NOMO-1 treated with DMSO at 0.1 percent for 48 hours (cell line): ENCODE measurements around the gene SMAD3.
"Not testable (repeated sequence)": the region's sequence is repeated elsewhere in the genome, so short reads cannot be mapped to it uniquely, and the experiment has no call there.

Experiments
- DNase-seq: peaks from one replicate; lab custom pipeline; 2025; ENCODE audit not compliant: unreplicated experiment; lab: John Stamatoyannopoulos, UW

The SMAD3 gene

DNA sequence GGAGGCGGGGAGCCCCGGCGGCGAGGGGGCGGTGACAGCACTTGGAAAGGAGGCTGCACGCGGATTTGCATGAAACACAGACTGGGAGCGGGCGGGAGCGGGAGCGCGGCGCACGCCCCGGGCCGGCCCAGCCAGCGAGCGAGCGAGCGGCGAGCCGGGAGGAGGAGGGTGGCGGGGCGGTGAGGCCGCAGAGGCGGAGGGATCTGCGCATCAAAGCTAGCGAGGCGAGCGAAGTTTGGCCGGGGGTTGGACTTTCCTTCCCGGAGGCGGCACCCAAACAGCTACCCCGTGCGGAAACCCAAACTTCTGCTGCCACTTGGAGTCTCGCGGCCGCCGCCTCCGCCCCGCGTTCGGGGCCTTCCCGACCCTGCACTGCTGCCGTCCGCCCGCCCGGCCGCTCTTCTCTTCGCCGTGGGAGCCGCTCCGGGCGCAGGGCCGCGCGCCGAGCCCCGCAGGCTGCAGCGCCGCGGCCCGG is at the start of gene SMAD3:
Gene SMAD3, plus strand, starts transcription at position 72 of the 475 bp plus-strand sequence. CDS start 553 bp downstream, outside the sequence.
- peak; percentile 87 for DNase-seq

DNA sequence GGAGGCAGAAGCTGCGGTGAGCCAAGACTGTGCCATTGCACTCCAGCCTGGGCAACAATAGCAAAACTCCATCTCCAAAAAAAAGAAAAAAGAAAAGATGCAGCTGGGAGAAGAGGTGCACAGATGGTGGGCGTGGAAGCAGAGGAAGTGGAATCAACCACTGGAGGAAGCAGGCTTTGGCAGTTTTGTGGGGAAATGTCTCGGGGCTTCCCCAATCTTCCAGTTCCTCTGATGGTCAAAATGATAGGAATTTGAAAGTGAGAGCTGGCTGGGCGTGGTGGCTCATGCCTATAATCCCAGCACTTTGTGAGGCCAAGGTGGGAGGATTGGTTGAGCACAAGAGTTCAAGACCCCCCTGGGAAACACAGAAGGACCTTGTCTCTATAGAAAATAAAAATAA is 48.1 kb upstream of the SMAD3 start:
- DNase-seq: peak; percentile 21

DNA sequence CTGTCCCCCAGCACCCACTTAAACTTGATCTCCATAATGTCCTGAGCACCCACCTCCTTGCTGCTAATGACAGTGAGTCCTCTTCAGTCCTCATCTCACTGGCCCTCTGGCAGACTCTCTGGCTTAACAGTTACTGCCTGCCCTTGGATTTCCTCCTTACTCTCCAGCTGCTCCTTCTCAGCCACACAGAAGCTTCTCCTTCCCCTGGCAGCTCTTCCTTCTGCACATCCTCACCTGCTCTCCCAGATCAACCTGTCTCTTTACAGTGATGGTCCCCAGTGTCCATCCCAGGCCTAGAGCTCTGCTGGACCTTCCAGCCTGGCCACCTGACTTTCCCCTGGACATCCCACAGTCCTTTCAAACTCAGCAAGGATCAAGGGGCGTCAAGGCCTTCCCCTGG is 47.4 kb upstream of the SMAD3 start:
- no peak for DNase-seq

DNA sequence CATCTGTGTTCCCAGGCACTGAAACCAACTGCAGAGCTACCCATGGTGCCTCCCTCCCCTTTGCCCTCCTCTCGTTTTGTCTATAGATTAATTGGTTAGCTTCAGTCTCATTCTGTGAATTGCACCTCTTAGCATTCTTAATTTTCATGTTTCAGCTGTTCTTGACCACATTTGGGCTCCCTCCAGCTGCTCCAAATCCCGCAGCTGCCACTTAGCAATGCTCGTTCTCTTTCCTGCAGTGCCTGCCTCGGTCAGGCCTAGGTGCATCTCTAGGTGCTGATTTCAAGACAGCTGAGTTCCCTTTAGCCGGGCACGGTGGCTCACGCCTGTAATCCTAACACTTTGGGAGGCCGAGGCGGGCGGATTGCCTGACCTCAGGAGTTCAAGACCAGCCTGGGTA is 47.0 kb upstream of the SMAD3 start:
- no peak for DNase-seq

DNA sequence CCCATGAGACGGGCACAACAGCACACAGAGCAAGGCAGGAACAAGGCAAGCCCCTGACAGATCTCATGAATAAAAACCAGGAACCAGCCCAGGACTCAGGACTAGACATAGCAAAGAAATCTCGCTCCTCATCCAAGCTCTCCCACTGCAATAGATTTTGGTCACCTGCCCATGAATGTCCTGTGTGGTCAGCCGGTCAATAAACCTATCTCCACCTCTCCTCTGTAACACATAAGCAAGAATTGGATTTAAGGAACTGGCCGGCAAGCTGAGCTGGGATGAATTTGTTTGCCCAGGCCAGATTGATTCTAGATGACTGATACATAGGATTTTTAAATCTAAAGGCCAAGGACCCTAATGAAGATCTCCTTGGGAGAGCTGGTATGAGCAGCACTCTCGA is 46.3 kb upstream of the SMAD3 start:
- no peak for DNase-seq

DNA sequence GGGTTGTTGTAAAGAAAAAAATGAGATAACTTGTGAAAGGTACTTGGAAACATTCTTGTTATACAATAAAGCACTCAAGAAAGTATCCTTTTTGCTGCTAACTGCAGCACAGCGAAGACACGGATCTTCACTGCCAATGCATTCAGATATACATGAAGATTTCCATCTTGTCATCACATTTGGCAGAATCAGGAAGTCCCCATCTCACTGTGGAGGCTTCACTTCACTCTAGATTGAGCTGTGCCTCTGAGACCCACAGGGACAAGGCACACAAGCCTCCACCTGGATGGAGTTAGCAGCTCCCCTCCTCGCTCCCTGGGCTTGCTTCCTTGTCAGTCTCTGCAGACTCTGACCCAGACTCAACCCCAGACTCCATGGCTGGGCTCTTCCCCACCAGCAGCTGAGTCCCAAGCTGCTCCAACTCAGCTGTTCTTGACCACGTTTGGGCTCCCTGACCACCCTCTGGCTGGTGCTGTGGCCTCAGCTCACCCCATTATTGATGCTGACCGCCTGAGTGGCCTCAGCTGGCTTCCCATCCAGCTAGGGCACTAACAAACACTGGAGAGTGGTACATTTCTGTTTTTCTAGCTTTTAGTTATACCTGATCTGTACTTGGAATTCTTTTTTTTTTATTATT is 45.4 kb upstream of the SMAD3 start:
- peak; percentile 14 for DNase-seq

DNA sequence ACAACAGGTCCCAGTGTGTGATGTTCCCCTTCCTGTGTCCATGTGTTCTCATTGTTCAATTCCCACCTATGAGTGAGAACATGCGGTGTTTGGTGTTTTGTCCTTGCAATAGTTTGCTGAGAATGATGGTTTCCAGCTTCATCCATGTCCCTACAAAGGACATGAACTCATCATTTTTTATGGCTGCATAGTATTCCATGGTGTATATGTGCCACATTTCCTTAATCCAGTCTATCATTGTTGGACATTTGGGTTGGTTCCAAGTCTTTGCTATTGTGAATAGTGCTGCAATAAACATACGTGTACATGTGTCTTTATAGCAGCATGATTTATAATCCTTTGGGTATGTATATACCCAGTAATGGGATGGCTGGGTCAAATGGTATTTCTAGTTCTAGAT is 44.7 kb upstream of the SMAD3 start:
- not testable (repeated sequence) for DNase-seq

DNA sequence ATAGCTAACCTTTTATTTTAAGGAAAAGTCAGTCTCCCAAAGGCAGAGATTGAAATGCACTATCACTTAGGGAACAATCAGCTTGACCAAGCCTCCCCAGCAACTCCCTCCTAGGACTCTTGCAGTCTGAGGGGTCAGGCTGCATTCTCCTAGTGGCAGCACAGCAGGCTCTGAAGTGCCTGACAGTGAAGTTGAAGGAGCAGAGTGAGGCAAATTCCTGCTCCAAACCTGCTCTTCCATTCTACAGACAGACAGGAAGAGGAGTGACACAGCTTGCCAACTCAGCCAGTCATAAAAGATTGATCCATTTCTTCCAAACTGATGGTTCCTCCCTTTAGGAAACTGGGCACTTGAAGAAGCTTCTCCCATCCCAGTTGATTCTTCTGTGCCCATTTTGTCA is 43.9 kb upstream of the SMAD3 start:
- DNase-seq: no peak

DNA sequence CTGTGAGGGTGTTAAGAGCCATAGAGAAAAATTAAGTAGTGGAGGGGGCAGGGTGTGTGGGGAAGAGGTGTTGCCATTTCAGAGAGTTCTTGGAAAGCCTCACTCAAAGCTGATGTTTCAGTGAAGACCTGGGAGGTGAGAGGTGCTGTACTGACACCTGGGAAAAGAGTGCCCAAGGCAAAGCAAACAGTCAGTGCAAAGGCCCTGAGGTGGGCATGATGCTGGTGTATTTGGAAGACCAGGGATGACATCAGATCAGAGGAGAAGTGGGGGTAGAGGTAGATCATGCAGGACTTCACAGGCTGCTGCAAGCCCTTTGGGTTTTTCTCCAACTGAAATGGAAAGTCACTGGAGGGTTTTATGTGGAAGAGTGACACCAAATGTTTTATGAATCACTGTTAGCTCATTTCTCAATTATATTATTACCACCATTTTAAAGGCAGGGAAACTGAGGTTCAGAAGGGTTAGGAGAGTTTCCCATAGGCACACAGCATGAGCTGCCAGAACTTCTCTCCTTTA is 42.8 kb upstream of the SMAD3 start:
- DNase-seq: no peak

DNA sequence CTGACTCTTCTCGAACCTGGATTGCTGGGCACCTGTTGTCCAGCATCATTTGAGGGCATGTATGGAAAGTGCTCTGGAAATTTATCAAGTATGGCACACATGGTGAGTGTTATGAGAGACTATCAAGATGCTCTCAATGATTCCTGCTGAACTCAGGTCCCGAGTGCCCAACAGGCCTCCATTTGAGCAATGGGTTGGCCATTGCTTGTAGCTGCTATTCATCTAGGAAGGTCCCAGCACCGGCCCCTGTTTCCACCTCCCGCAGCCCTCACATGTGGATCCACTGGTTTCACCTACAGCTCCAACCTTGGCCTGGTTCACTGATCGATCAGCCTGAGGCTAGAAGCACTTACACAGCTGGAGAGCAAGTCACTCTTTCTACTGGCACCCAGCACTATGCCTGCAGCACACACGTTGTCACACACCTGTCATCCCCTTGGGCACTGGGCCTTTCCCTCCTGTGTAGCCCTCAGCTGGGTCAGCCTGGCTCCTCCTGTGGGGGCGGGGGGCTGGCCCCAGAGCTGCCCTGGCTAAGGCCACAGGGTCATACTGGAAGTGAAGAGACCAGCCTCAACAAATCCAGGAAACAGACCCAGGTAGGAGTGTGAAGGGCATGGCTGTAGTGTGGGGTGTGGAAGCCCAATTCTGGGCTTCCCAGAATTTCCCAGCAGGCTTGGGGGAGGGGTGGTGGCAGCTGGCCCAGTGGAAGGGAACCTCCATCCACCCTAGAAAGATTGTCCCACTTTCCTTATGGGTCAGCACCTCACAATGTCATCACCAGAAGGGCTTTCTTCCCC is 41.7 kb upstream of the SMAD3 start:
- no peak for DNase-seq

DNA sequence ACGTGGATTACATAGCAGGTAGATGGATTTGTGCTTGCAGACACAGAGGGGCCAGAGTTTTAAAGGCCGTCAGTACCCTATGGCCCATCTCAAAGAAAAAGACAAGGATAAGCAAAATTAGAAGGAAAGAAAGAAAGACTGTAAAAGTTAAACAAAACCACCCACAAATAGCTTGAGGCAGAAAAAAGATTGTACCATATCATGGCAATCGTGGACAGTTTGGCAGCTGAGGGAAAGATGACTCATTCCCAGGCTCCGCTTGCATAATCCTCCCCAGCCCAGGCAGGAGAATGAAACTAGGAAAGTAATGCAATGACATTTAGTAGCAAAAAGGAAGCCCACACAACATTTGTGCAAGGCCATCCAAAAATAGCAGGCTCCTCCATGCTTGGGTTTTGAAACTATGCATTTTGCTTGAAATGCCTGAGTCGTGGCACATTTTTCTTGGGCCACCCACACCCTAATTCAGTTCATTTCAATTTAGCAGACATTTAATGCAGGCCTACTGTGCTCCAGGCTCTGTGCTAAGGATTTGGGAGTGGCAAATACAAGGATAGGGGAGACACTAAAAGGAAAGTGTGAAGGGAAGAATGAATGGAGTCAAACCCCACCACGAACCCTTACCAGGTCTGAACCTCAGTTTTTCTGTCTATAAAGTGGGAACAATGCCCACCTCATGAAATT is 40.9 kb upstream of the SMAD3 start:
- DNase-seq: peak; percentile 96

DNA sequence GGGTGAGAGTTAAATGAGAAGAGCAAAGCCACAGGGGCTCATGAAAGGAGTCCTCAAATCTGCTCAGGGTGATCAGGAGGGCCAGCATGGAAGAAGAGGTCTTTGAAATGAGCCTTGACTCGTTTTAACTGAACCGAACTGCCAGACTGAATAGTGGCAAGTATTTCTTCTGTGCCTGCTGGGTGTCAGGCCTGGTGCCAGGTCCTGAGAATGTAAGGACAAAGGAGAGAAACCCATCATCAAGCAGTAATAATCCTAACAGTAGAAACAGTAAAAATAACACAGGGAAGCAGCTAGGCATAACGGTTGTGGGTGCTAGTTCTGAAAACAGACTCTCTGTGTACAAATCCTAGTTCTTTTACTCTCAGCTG is 40.4 kb upstream of the SMAD3 start:
- DNase-seq: no peak

DNA sequence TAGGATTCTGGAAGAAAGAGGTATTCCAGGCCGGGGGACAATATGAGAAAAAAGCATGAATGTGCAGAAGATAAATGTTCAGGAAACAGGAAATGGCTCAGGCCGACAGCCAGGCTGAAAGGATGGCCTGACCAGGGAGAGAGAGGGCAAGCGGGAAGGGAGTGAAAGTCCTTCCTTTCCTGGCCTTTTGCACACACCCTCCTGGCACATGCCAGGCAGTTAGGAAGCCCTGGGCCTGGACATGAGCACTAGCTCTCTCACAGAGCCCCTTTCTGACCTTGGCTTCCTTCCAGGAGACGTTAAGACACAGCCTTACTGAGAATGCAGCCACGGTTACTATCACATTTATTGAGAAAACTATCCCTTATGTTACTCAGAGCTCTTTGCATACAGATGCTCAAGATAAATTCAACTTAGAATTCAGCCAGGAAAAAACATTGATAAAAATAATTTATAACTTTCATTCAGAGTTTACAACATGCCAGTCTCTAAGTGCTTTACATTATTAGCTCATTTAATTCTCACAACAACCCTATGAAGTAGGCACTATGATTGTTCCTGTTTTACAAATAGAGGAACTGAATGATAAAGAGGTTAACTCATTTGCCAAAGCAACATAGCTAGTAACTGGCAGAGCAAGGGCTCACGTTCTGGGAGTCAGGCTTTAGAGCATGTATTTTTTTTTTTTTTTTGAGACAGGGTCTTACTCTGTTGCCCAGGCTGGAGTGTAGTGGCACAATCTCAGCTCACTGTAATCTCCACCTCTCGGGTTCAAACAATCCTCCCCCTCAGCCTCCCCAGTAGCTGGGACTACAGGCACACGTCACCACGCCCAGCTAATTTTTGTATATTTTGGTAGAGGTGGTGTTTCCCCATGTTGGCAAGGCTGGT is 39.4 kb upstream of the SMAD3 start:
- DNase-seq: peak; percentile 61

DNA sequence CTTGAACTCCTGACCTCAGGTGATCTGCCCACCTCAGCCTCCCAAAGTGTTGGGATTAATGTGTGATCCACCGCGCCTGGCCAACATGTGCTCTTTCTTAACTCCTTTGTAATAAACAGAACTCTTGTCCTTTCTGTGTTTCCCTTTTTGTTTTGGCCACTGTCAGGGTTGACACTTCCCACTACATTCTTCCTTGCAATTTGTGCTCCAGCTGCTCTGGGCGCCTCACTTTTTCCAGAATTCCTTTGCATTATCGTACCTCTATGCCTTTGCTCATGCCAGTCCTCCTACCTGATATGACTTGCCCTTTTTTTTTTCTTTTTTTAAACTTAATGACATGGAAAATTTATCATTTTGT is 38.8 kb upstream of the SMAD3 start:
- DNase-seq: peak; percentile 25

DNA sequence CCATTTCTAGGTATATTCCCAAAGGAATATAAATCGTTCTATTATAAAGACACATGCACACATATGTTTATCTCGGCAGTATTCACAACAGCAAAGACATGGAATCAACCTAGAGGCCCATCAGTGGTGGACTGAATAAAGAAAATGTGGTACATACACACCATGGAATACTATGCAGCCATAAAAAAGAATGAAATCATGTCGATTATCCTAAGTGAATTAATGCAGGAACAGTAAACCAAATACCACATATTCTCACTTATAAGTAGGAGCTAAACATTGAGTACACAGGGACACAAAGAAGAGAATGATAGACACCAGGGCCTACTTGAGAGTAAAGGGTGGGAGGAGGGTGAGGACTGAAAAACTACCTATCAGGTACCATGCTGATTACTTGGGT is 37.0 kb upstream of the SMAD3 start:
- not testable (repeated sequence) for DNase-seq

DNA sequence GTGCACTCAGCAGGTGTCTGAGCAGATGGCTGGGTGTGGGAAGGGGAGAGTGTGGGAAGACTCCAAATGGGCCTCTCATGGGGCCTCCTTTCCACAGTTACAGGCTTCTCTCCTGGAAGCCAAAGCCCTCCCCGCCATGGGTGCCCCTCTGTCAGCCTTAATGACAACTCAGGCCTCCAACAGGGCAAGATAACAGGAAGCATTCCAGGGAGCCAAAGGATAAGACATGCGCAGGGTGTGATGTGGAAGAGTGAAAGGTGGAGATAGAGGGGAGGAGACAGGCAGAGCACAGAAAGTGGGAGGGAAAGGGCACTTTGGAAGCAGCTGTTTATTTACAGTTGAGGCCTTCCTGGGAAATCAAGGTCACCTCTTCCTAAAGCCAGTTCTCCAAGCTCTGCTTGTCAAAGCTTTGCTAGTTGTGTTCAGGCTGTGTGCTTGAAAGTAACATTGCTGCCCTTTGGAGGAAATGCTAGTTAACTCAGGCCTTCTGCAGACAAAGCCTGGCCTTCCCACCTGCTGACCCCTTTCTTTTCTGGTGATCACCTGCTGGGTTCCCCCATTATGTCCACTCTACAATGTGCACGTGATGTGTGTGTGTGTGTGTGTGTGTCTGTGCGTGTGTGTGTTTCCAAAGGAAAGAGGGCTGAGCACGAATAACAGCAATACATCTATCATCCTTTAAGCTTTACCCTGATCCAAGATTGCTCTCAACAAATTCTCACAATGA is 35.2 kb upstream of the SMAD3 start:
- DNase-seq: no peak

DNA sequence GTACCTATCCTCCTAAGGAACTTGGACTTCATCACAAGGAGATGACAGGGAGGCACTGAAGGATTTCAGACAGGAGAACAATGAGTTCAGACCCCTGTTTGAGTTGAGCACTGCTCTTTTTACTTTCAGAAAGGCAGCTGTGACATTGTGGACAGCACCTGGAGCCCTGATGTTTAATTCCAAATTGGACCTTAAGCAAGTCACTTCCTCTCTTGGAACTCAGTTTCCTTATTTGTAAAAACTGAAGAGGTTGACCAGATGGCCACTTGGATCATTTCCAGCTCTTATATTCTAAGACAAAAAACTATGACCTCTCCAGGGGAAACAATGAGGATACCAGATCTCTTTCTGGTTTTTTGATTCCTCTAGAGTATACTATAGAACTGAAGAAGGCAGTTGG is 34.1 kb upstream of the SMAD3 start:
- DNase-seq: no peak

DNA sequence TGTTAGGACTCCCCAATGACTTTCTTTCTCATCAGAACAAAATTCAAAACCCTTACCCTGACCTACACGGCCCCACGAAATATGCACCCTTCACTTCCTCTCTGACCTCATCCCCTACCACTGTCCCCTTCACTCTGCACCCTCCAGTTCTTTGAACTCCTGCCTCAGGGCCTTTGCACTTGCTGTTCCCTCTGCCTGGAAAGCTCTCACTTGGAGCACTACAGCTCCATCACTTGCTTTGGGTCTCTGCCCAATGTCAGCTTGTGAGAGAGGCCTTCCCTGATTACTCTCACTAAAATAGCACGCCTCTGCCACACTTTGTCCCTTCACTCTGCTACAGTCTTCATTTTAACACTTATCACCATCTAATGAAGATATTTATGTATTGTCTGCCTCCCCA is 32.8 kb upstream of the SMAD3 start:
- no peak for DNase-seq

DNA sequence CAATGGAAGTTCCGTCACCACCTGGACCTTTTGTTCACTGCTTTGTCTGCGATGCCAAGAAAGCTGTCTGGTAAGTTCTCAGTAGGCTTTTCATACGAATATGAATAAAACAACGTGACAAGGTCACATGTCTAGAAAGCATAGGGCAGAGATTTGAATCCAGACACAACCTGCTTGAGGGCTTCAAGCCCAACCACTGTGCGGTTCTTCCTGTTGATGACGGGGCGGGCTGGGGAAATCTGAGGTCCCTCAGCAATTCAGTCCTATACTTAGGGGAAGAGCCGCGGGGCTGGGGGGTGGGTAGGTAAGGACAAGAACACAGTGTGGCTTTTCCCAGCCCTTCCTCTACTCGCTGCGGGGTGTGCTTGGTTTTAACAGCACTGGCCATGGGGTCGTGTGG is 32.4 kb upstream of the SMAD3 start:
- DNase-seq: no peak

DNA sequence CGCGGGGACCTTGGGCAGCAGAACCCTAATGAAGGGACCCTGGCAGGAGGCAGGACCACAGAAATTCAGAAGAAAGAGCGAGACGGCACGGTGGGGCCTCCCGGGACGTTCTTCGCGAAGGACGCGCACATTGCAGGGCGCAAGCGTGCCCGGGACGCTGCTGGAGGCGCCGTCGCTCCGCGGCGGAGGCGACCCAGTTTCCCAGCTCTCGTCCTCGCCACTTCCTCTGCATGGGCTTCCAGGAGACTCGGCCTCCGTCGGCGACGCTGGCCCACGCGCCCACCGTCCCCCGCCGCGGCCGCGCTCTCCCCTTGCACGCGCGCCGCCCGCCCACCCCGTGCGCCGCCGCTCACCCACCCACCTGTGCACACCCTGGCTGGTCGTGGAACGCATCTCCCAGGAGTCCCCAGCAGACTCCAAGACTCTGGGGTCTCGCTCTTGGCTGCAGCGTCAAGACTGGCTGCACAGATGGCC is 31.8 kb upstream of the SMAD3 start:
- DNase-seq: no peak
